Liver (tissue), 9 donors: ENCODE measurements around the gene DENND1C. TPM values are rescaled to one million over a fixed set of nuclear protein-coding genes. Genes with fewer than 3 reads are reported as not detected.

Source experiments
- DNase-seq: peaks from one replicate; pipeline ENCODE4 v3.0.0-alpha.2; 2017; ENCODE audit warnings: low spot score
- H3K27ac ChIP-seq, 2 donors: one replicate each; pipeline ENCODE4 v1.7.0; 2013; ENCODE audit warnings: inconsistent platforms in 2 of 2, low read length in 2 of 2, control low read depth in 1 of 2, low read depth in 1 of 2, mild to moderate bottlenecking in 1 of 2
- H3K27me3 ChIP-seq, 4 donors: one replicate each; pipeline versions ENCODE4 v1.6.1 to v1.7.0; 2013; ENCODE audit warnings: low read length in 3 of 4, inconsistent platforms in 1 of 4, mild to moderate bottlenecking in 1 of 4, moderate library complexity in 1 of 4; ENCODE audit not compliant: control insufficient read depth in 4 of 4, insufficient read depth in 4 of 4
- H3K36me3 ChIP-seq, 4 donors: one replicate each; pipeline versions ENCODE4 v1.6.1 to v1.7.0; 2013; ENCODE audit warnings: low read length in 3 of 4, mild to moderate bottlenecking in 3 of 4, low read depth in 1 of 4, moderate library complexity in 1 of 4; ENCODE audit not compliant: control insufficient read depth in 4 of 4, insufficient read depth in 3 of 4
- H3K4me1 ChIP-seq, 4 donors: one replicate each; pipeline versions ENCODE4 v1.6.1 to v1.7.0; 2013; ENCODE audit warnings: low read length in 3 of 4, mild to moderate bottlenecking in 3 of 4, moderate library complexity in 1 of 4; ENCODE audit not compliant: control insufficient read depth in 4 of 4, insufficient read depth in 4 of 4
- H3K4me3 ChIP-seq, 3 donors: one replicate each; pipeline versions ENCODE4 v1.6.1 to v1.7.0; 2013; ENCODE audit warnings: low read length in 3 of 3, control low read depth in 1 of 3, low read depth in 1 of 3, mild to moderate bottlenecking in 1 of 3
- H3K9ac ChIP-seq, 2 donors: one replicate each; pipeline ENCODE4 v1.7.0; 2013; ENCODE audit warnings: low read length in 2 of 2, mild to moderate bottlenecking in 2 of 2, moderate library complexity in 2 of 2, control low read depth in 1 of 2, low read depth in 1 of 2
- H3K9me3 ChIP-seq, 4 donors: one replicate each; pipeline versions ENCODE4 v1.6.1 to v1.7.0; 2013; ENCODE audit warnings: low read length in 3 of 4; ENCODE audit not compliant: control insufficient read depth in 4 of 4
- ATF3 ChIP-seq: IDR thresholded peaks from 2 replicates; pipeline ENCODE4 v1.6.1; 2016; ENCODE audit warnings: antibody characterized with exemption
- CTCF ChIP-seq: fragments of 150-350 bp; IDR thresholded peaks from 2 replicates; pipeline ENCODE4 v1.5.1; 2017; ENCODE audit warnings: improper control_type of control experiment, low read depth, low read length; ENCODE audit not compliant: missing input control
- EGR1 ChIP-seq, 2 donors: IDR thresholded peaks; 2 replicates each; pipeline ENCODE4 v1.6.1; 2016 to 2018; ENCODE audit warnings: antibody characterized with exemption in 2 of 2, low read depth in 2 of 2
- FOXA1 ChIP-seq: IDR thresholded peaks from 2 replicates; pipeline ENCODE4 v1.6.1; 2016; ENCODE audit warnings: antibody characterized with exemption
- FOXA2 ChIP-seq: IDR thresholded peaks from 2 replicates; pipeline ENCODE4 v1.6.1; 2016; ENCODE audit warnings: antibody characterized with exemption
- GABPA ChIP-seq, 2 donors: IDR thresholded peaks in 1 of 2; conservative IDR thresholded peaks in 1 of 2; 2 replicates each; pipeline ENCODE4 v1.6.1; 2016; ENCODE audit warnings: antibody characterized with exemption in 2 of 2, mild to moderate bottlenecking in 1 of 2, moderate library complexity in 1 of 2
- HNF4A ChIP-seq, 2 donors: conservative IDR thresholded peaks; 2 replicates each; pipeline ENCODE4 v1.6.1; 2016; ENCODE audit warnings: antibody characterized with exemption in 2 of 2, mild to moderate bottlenecking in 2 of 2
- HNF4G ChIP-seq: IDR thresholded peaks from 2 replicates; pipeline ENCODE4 v1.6.1; 2016; ENCODE audit warnings: antibody characterized with exemption
- JUND ChIP-seq, 2 donors: IDR thresholded peaks; 2 replicates each; pipeline ENCODE4 v1.6.1; 2016; ENCODE audit warnings: antibody characterized with exemption in 2 of 2
- MAX ChIP-seq: IDR thresholded peaks from 2 replicates; pipeline ENCODE4 v1.6.1; 2016; ENCODE audit warnings: antibody characterized with exemption
- NR2F2 ChIP-seq: IDR thresholded peaks from 2 replicates; pipeline ENCODE4 v1.6.1; 2016; ENCODE audit warnings: antibody characterized with exemption
- RAD21 ChIP-seq, 2 donors: IDR thresholded peaks; 2 replicates each; pipeline ENCODE4 v1.6.1; 2016; ENCODE audit warnings: antibody characterized with exemption in 2 of 2, mild to moderate bottlenecking in 2 of 2
- REST ChIP-seq: IDR thresholded peaks from 2 replicates; pipeline ENCODE4 v1.6.1; 2016; ENCODE audit warnings: antibody characterized with exemption, mild to moderate bottlenecking
- RXRA ChIP-seq, 2 donors: IDR thresholded peaks; 2 replicates each; pipeline ENCODE4 v1.6.1; 2017 to 2018; ENCODE audit warnings: antibody characterized with exemption in 2 of 2, mild to moderate bottlenecking in 1 of 2
- SP1 ChIP-seq: IDR thresholded peaks from 2 replicates; pipeline ENCODE4 v1.6.1; 2018; ENCODE audit warnings: antibody characterized with exemption, mild to moderate bottlenecking
- TAF1 ChIP-seq: conservative IDR thresholded peaks from 2 replicates; pipeline ENCODE4 v1.6.1; 2016; ENCODE audit warnings: antibody characterized with exemption, mild to moderate bottlenecking
- YY1 ChIP-seq: IDR thresholded peaks from 2 replicates; pipeline ENCODE4 v1.6.1; 2016; ENCODE audit warnings: antibody characterized with exemption, mild to moderate bottlenecking
- ZBTB33 ChIP-seq: IDR thresholded peaks from 2 replicates; pipeline ENCODE4 v1.6.1; 2016; ENCODE audit warnings: antibody characterized with exemption
- WGBS: extraction: QIAGEN DNeasy Blood & Tissue Kit; methylation state at CpG from one replicate; pipeline ENCODE4 v1.1.7; 2013; 5-methylcytosine and 5-hydroxymethylcytosine counted together
- polyA plus RNA-seq, 2 donors: library from polyadenylated mRNA; stranded (reverse) in 1 of 2; unstranded in 1 of 2; fragments of 200-250 nt in 1 of 2; fragments of >200 nt in 1 of 2; fragmentation: Nextera tagmentation in 1 of 2; extraction: Ambion mirVana in 1 of 2; gene quantifications; one replicate each; pipeline versions ENCODE4 v1.2.1 to v1.2.3, GENCODE V29; 2013 to 2015
- total RNA-seq, 2 donors: library from RNA; depleted of rRNA; stranded (reverse); fragments of >200 nt; gene quantifications; one replicate each; pipeline ENCODE4 v1.2.3, GENCODE V29; 2014
- donor health status: healthy.
- donor health status: healthy.
- donor health status: healthy.
- donor health status: healthy.
- donor health status: healthy.

Gene DENND1C
- total and polyA plus RNA-seq, 4 donors = 0.99 to 1.5 (median 1.2) TPM

GRCh38 chr19:6443986-6444385, 37.6 kb downstream of the DENND1C start:
- TF ChIP-seq JUND (IDR thresholded peaks at IDR 0.05) (no peak), NR2F2 (no peak), FOXA1 (no peak), YY1 (no peak), HNF4G (no peak), ATF3 (no peak)
- no peak for DNase-seq
- Histone ChIP-seq H3K36me3 (peaks cover 3 to 15% (median 4%) of the 10 kb centered on the region in 4 donors), H3K9me3 (no peaks in the 10 kb centered on the region), H3K9ac (no peak overlapping the region), H3K27ac (no peak overlapping the region), H3K4me1 (no peaks in the 10 kb centered on the region), H3K27me3 (no peaks in the 10 kb centered on the region), H3K4me3 (no peak overlapping the region)
- 96% methylated on average over 13 of the region's 13 CpGs for WGBS

- 93% methylated on average over 13 of the region's 13 CpGs for WGBS
- no peak overlapping the region for H3K27ac ChIP-seq
- TF ChIP-seq NR2F2 (no peak), CTCF (no peak), YY1 (no peak), HNF4G (no peak), ZBTB33 (no peak), FOXA2 (no peak), ATF3 (no peak), GABPA (IDR thresholded peaks at IDR 0.05 in 1 of 2, conservative IDR thresholded peaks at IDR 0.05 in 1 of 2) (no peak), RXRA (IDR thresholded peaks at IDR 0.05) (no peak), EGR1 (IDR thresholded peaks at IDR 0.05; ENCODE audit: low read depth in 2 of 2) (no peak), RAD21 (IDR thresholded peaks at IDR 0.05) (no peak), JUND (IDR thresholded peaks at IDR 0.05) (no peak), HNF4A (conservative IDR thresholded peaks at IDR 0.05) (no peak), FOXA1 (no peak), REST (no peak), MAX (no peak), TAF1 (no peak), SP1 (no peak)
- no peak overlapping the region for H3K4me3 ChIP-seq
- no peaks in the 10 kb centered on the region for H3K9me3 ChIP-seq
- DNase-seq = no peak
- H3K27me3 ChIP-seq = no peaks in the 10 kb centered on the region
- H3K36me3 ChIP-seq = peaks cover 0 to 15% (median 4%) of the 10 kb centered on the region in 4 donors
- H3K9ac ChIP-seq = no peak overlapping the region
- no peaks in the 10 kb centered on the region for H3K4me1 ChIP-seq
These were observed 39.4 kb downstream of the DENND1C start for GRCh38 chr19:6442087-6442688.
